Left ventricle myocardium inferior (tissue), 1 donor: ENCODE measurements around the gene S100A3. TPM values are rescaled to one million over a fixed set of nuclear protein-coding genes. Genes with fewer than 3 reads are reported as not detected.

ENCODE experiments used
- DNase-seq: peaks from one replicate; pipeline ENCODE4 v3.0.0-alpha.2; 2020
- H3K27ac ChIP-seq: fragments of 200-600 bp; replicated peaks from 2 replicates; pipeline ENCODE4 v1.8.0; 2021
- H3K27me3 ChIP-seq: fragments of 200-600 bp; 2 replicates; pipeline ENCODE4 v1.8.0; 2021; ENCODE audit warnings: low read depth
- H3K36me3 ChIP-seq: fragments of 200-600 bp; 2 replicates; pipeline ENCODE4 v1.8.0; 2021
- H3K4me1 ChIP-seq: fragments of 200-600 bp; 2 replicates; pipeline ENCODE4 v1.8.0; 2021
- H3K4me3 ChIP-seq: fragments of 200-600 bp; 2 replicates; pipeline ENCODE4 v1.8.0; 2021; ENCODE audit warnings: mild to moderate bottlenecking, moderate library complexity
- H3K9me3 ChIP-seq: fragments of 200-600 bp; replicated peaks from 2 replicates; pipeline ENCODE4 v1.8.0; 2021
- CTCF ChIP-seq: fragments of 200-600 bp; IDR thresholded peaks from 2 replicates; pipeline ENCODE4 v1.8.0; 2021; ENCODE audit warnings: antibody characterized with exemption, mild to moderate bottlenecking, borderline replicate concordance
- intact Hi-C: fragments of 100-400 bp; cut with micrococcal nuclease; formaldehyde crosslinking; loops from one replicate; pipeline ENCODE4 v1.11.0; 2022
- total RNA-seq: library from RNA; stranded (reverse); fragmentation: NEBNext Ultra II Directional; extraction: Animal tissue kit (Norgen Biotek cat#: 25700); gene quantifications from one replicate; pipeline ENCODE4 v1.2.1, GENCODE V29; 2021
- donor health status: DM: no; HTN: yes; CAD: no; lungs with severe emphysema.

S100A3 gene
- total RNA-seq, 1 donor from 2014 or later, result 0.36 TPM

- Histone ChIP-seq H3K9me3 (no peaks in the 10 kb centered on the region), H3K27ac (peak overlapping the region; percentile 27), H3K36me3 (no peaks in the 10 kb centered on the region), H3K4me3 (no peak overlapping the region), H3K27me3 (no peaks in the 10 kb centered on the region), H3K4me1 (peaks cover 48% of the 10 kb centered on the region)
- TF ChIP-seq CTCF, result no peak
- intact Hi-C loops, result no loop called here
- no peak for DNase-seq
Measured at GRCh38 chr1:153541641-153542590, 7.1 kb downstream of the S100A3 start.

DNA sequence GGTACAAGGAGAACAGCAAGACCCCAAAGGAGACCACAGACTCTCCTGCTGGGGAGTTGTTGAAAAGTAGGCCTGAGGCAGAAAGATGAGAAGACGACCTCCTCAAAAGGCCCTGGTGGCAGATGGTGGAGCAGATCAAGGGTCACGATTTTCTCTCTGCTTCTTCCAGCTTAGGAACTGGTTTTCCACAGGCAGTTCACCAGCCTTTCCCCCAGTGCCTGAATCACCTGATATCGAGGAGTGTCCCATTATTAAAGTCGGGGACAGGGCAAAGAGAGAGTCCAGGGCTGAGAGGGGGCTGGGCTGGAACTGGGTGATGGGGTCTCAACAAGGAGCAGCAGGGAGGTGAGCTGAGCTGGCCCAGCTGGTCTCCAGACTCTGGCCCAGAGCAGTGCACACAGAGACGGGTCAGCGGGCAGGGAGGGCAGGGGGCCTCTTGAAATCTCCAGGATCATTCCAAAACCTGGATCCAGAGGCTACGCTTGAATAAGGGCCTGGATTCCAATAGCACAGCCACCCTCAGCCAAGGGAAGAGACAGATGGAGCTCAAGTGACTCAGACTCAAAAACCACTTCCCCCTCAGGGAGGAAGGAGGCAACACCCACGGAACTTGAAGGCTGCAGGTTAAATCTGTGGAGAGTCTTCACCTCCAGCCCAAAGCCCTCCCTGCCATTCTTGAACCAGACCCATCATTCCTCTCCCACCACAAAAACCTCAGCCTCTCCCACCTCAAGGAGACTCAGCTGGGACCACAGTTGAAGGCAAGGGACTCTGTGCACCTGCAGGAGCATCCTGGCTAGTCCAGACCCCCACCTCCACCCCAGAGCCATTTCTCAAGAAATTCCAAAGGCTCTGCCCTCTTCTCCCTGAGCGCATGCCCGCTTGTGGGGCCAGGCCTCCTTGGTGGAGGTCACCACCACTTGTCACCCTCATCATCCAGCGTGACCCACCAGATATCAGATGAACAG lies 8.4 kb downstream of the S100A3 start, which contains the start of gene S100A5:
TSS of gene S100A5 (minus strand) at position 541 of the 968 bp plus-strand sequence. CDS start 743 bp downstream, outside the sequence.
- Histone ChIP-seq H3K4me1 (peaks cover 48% of the 10 kb centered on the region), H3K27ac (peak within 1 kb of the TSS; percentile 27), H3K4me3 (no peak within 1 kb of the TSS), H3K36me3 (no peaks in the 10 kb centered on the region), H3K27me3 (no peaks in the 10 kb centered on the region), H3K9me3 (no peaks in the 10 kb centered on the region)
- no peak for DNase-seq
- intact Hi-C loops, result no loop called here
- TF ChIP-seq CTCF, result no peak

DNA sequence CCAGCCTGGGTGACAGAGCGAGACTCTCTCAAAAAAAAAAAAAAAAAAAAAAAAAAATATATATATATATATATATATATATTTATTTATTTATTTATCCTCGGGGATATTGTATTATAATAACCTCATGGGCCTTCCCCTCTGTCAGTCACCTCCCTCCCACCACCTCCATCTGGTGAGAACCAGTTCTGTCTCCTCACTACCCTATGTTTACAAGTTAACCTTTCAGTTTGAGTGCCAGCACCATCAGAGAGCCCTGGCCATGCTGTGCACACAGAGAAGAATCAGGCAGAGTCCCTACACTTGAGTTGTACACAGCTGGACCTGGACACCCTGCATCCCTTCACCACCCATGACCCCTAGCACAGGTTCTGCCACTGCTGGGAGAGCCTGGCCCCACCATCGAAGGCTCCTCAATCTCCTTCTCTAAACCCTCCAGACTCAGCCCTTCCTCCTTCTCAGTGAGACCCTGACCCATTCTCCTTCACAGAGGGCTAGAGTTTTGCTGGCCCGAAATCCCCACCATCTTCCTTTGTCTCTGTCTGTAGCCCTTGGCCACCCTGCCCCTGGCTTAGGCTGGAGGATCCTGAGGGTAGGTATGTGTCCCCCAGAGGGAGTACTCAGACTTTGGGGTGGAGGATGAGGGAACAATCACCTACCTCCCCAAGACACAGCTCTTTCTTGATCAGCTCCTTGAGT lies 9.5 kb downstream of the S100A3 start:
- H3K27ac ChIP-seq, result no peak overlapping the region
- intact Hi-C loops, result no loop called here
- no peaks in the 10 kb centered on the region for H3K27me3 ChIP-seq
- DNase-seq, result no peak
- peaks cover 48% of the 10 kb centered on the region for H3K4me1 ChIP-seq
- no peak for TF ChIP-seq CTCF
- H3K36me3 ChIP-seq, result no peaks in the 10 kb centered on the region
- H3K4me3 ChIP-seq, result no peak overlapping the region
- H3K9me3 ChIP-seq, result no peaks in the 10 kb centered on the region

DNA sequence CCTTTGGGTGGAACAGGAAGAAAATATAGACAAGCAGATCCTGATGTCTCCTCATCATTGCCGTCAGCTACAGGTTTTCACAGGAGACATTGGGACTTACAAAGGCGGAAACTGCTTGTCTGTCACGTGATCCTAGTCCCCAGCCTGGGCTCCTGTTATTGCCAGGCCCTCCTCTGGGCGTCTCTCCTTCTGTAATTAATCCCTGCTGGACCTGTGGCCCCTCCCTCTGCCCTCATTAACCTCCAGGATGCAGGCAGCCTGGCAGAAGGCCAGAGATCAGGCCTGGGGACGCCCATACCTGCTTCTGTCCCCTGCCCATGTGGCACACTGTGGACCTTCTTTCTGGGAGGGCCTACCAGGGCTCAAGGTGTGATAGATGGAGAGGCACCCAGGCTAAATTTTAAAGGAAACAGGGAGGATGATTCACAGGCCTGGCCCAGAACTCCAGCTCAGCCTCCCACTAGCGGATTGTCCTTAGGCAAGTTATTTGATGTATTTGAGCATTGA lies 10.7 kb downstream of the S100A3 start:
- Histone ChIP-seq H3K9me3 (no peaks in the 10 kb centered on the region), H3K27ac (no peak overlapping the region), H3K4me1 (peaks cover 49% of the 10 kb centered on the region), H3K27me3 (no peaks in the 10 kb centered on the region), H3K4me3 (no peak overlapping the region), H3K36me3 (no peaks in the 10 kb centered on the region)
- TF ChIP-seq CTCF, result no peak
- intact Hi-C loops, result no loop called here
- no peak for DNase-seq

DNA sequence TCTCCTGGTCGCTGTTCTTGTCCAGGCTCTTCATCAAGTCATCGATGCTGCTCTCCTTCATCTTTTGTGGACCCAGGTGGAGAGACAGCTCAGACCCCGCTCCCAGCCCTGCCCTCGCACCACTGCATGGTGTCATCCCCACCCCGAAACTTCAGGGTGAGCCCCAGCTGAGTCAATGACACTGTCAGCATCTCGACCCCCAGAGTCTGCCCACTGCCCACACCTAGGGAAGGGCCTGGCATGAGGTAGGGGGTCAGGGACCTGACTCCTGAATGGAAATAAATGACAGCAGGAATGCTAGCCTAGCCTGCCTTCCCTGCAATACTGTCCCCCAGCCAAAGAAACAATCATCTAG lies 11.7 kb downstream of the S100A3 start:
- Histone ChIP-seq H3K27ac (no peak overlapping the region), H3K4me1 (peaks cover 50% of the 10 kb centered on the region), H3K4me3 (no peak overlapping the region), H3K9me3 (no peaks in the 10 kb centered on the region), H3K27me3 (no peaks in the 10 kb centered on the region), H3K36me3 (no peaks in the 10 kb centered on the region)
- TF ChIP-seq CTCF, result no peak
- intact Hi-C loops, result no loop called here
- no peak for DNase-seq
